Measurements from ENCODE around the gene ITPKC. TPM values are rescaled to one million over a fixed set of nuclear protein-coding genes. Genes with fewer than 3 reads are reported as not detected.

Gene ITPKC
- total and polyA plus RNA-seq, 9 of the 15 experiments (the other 6 are each of a cell fraction or from before 2014, with no cell fraction given), result 0.08 to 9.3 (median 5.8) TPM

DNA sequence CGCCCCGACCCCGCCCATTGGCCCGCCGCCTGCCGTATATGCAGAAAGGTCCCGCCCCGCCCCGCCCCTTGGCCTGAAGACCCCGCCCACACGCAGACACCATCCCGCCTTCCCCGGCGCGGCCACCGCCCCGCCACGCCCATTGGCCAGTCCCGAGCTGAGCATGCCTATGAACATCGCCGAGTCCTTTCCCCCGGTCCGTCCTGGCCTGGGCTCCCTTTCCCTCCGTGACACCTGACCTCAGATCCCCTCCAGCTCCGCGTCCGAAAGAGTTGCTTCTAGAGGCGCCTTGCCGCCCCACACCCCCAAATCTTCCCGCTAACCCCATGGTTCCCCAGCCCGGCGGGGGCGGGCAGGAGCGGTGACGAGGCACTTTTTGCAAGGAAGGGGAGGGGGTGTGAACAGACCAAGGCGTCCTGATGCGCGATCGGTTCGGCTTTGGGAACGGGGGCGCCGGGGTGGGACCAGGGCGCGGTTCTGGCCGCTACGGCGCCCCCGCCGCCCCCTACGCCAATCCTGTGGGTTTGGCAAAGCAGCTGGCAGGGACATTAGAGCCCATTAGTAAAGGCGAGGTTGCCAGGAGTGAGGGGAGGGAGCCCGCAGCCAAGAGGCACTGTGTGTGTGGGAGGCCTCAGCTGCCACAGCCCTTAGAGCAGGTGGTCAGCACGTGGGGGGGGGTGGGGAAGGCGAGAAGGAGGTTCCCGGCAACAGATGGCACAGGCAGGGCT is 26.1 kb upstream of the ITPKC start (continued):
- TF ChIP-seq, protein P1, sequence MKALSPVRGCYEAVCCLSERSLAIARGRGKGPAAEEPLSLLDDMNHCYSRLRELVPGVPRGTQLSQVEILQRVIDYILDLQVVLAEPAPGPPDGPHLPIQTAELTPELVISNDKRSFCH (CRISPR knock-in tag; IDR thresholded peaks at IDR 0.05), result no peak
- TF ChIP-seq, protein P1 (tag; IDR thresholded peaks at IDR 0.05), result 0 out of 2 replicates have a peak, but pooled peaks have one; percentile 36
- TF ChIP-seq ZNF830 (CRISPR knock-in tag; IDR thresholded peaks at IDR 0.05) (no peak), TCF3 (CRISPR knock-in tag; IDR thresholded peaks at IDR 0.05) (no peak; the same call in 1 of the 2 replicates), ZNF695 (CRISPR knock-in tag; IDR thresholded peaks at IDR 0.05) (no peak), HNRNPLL (IDR thresholded peaks at IDR 0.05; ENCODE audit: low read depth, low read length, poor library complexity, severe bottlenecking) (no peak), TAF9B (IDR thresholded peaks at IDR 0.05; ENCODE audit: partially characterized antibody) (peak; percentile 64), ZNF140 (CRISPR knock-in tag; IDR thresholded peaks at IDR 0.05) (no peak), ZNF197 (CRISPR knock-in tag; IDR thresholded peaks at IDR 0.05; ENCODE audit: low read depth) (no peak), ZC3H4 (CRISPR knock-in tag; IDR thresholded peaks at IDR 0.05; ENCODE audit: borderline replicate concordance) (0 out of 2 replicates have a peak, but pooled peaks have one; percentile 17), JUNB (CRISPR knock-in tag; conservative IDR thresholded peaks at IDR 0.05) (no peak), E2F6 (IDR thresholded peaks at IDR 0.05; ENCODE audit: borderline replicate concordance in 1 of 2, extremely low read depth in 1 of 2, insufficient read depth in 1 of 2, insufficient read length in 1 of 2, low read depth in 1 of 2, low read length in 1 of 2, poor library complexity in 1 of 2, severe bottlenecking in 1 of 2) (peak; percentile 88), HSF4 (CRISPR knock-in tag; IDR thresholded peaks at IDR 0.05; ENCODE audit: borderline replicate concordance) (no peak), EP300 (IDR thresholded peaks at IDR 0.05; ENCODE audit: low read length) (peak; percentile 34; the same call in 1 of the 2 replicates), ZNF175 (CRISPR knock-in tag; IDR thresholded peaks at IDR 0.05; ENCODE audit: low read depth) (peak; percentile 16; the same call in 1 of the 2 replicates), ZNF165 (CRISPR knock-in tag; IDR thresholded peaks at IDR 0.05; ENCODE audit: borderline replicate concordance) (no peak), BDP1 (IDR thresholded peaks at IDR 0.05; ENCODE audit: insufficient read depth, insufficient read length) (no peak), POLR2H (tag; IDR thresholded peaks at IDR 0.05; ENCODE audit: low read depth) (peak; percentile 16; the same call in 1 of the 2 replicates), ZNF263 (CRISPR knock-in tag; IDR thresholded peaks at IDR 0.05; ENCODE audit: borderline replicate concordance) (no peak)
- TF ChIP-seq, protein P2, sequence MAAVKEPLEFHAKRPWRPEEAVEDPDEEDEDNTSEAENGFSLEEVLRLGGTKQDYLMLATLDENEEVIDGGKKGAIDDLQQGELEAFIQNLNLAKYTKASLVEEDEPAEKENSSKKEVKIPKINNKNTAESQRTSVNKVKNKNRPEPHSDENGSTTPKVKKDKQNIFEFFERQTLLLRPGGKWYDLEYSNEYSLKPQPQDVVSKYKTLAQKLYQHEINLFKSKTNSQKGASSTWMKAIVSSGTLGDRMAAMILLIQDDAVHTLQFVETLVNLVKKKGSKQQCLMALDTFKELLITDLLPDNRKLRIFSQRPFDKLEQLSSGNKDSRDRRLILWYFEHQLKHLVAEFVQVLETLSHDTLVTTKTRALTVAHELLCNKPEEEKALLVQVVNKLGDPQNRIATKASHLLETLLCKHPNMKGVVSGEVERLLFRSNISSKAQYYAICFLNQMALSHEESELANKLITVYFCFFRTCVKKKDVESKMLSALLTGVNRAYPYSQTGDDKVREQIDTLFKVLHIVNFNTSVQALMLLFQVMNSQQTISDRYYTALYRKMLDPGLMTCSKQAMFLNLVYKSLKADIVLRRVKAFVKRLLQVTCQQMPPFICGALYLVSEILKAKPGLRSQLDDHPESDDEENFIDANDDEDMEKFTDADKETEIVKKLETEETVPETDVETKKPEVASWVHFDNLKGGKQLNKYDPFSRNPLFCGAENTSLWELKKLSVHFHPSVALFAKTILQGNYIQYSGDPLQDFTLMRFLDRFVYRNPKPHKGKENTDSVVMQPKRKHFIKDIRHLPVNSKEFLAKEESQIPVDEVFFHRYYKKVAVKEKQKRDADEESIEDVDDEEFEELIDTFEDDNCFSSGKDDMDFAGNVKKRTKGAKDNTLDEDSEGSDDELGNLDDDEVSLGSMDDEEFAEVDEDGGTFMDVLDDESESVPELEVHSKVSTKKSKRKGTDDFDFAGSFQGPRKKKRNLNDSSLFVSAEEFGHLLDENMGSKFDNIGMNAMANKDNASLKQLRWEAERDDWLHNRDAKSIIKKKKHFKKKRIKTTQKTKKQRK (IDR thresholded peaks at IDR 0.05; ENCODE audit: borderline replicate concordance, low read depth, low read length), result no peak
- TF ChIP-seq, protein P3, sequence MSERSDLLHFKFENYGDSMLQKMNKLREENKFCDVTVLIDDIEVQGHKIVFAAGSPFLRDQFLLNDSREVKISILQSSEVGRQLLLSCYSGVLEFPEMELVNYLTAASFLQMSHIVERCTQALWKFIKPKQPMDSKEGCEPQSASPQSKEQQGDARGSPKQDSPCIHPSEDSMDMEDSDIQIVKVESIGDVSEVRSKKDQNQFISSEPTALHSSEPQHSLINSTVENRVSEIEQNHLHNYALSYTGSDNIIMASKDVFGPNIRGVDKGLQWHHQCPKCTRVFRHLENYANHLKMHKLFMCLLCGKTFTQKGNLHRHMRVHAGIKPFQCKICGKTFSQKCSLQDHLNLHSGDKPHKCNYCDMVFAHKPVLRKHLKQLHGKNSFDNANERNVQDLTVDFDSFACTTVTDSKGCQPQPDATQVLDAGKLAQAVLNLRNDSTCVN (CRISPR knock-in tag; IDR thresholded peaks at IDR 0.05), result peak; percentile 38; the same call in 1 of the 2 replicates
